GM19372 (cell line): ENCODE measurements around the gene FADS6.

Source experiments
- ATAC-seq: cut with Tn5 transposase; IDR thresholded peaks from one replicate; pipeline ENCODE4 v1.9.1; 2021; ENCODE audit warnings: mild to moderate bottlenecking, low read depth, moderate library complexity; ENCODE audit not compliant: unreplicated experiment

The FADS6 gene

GRCh38 chr17:74892013-74892841 lies 1.2 kb downstream of the FADS6 start:
- ATAC-seq = no peak

DNA sequence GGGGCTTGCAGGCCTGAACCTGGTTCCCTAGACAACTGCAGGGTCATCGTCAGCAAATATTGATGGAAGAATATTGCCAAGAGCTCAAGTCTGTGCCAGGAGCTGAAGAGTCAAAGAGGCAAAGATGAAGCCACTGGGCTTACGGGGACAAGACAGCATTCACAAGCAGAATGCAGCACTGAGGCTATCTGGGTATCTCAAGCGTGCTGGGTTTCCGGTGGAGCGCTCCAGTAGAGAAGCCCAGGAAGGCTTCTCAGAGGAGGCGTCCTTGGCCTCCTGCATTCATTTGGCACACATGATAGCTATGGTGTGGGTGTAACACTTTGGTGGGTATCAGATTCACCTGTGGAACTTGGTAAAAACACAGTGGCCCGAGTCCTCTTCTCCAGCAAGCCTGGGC lies 2.9 kb downstream of the FADS6 start:
- no peak for ATAC-seq

GRCh38 chr17:74888469-74888868 lies 5.0 kb downstream of the FADS6 start:
- ATAC-seq = no peak

DNA sequence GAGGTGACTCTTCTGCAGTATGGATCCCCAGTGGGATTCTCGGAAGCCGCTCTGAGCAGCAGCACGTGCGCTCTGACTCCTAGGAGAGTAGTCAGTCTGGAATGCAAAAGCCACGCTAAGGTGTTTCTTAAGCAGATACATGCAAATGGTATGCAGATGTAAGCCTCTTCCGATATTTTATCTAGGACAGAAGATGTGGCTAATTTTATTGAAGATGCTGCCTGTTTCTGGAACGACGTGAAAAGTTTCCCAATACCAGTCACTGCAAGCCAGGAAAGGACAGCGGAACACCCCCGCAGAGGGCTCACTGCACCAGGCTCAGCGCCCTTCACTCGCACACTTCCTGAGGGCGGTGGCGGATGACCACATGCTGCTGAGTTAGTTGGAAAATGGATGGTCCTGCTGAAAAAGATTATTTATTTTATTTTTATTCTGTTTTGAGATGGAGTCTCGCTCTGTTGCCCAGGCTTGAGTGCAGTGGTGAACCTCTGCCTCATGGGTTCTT lies 10.1 kb downstream of the FADS6 start:
- ATAC-seq = no peak

- no peak for ATAC-seq
These were observed 10.8 kb downstream of the FADS6 start for GRCh38 chr17:74882517-74883240.

- ATAC-seq = no peak
These were observed 12.4 kb downstream of the FADS6 start for GRCh38 chr17:74881073-74881472.

GRCh38 chr17:74879308-74879707 lies 14.1 kb downstream of the FADS6 start:
- ATAC-seq = no peak

- no peak for ATAC-seq
These were observed 14.8 kb downstream of the FADS6 start for GRCh38 chr17:74878658-74879057.

DNA sequence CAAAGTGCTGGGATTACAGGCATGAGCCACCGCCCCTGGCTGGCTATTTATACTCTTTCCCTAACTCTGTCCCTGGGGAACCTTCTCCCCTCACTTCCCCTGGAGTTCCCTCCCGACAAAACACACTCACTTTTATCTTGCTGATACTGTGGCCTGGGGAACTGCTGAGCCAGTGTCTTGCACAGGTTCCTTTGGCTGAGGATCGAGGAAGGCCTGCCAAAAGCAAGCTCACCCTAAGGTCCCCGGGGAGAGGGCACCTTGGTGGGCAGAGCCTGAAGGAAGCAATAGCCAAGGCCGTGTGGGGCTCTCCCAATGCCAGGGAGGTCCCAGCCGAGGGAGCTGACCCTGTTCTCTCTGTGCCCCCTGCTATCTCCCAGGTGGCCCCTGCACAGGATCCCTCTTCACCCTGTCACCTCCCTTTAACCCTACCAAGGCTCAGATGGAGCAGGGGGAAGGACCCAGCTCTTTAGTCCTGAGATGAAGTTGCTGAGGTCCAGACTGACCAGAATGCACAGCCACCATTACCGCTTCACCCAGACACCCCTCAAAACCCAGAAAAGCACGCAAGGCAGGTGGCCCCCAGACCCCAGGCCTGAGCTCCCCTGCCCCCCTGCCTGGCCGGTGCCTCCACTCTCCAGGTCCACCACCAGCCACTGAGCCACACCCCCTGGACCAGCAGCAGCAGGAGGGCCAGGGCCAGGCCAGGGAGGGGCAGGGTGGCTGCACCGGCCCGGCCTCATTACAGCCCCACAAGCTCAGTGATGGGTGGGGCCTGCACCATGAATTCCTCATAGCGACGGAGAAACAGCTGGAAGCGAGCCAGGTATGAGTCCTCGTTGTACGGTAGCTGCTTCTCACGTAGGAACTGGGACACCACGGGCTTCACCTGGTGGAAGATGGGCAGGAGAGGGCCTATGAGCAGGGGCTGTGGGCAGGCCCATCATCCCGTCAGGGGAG lies 15.6 kb downstream of the FADS6 start:
- ATAC-seq = no peak

- ATAC-seq = no peak
These were observed 17.3 kb downstream of the FADS6 start for GRCh38 chr17:74875977-74876593.

- ATAC-seq = no peak
These were observed 18.1 kb downstream of the FADS6 start for GRCh38 chr17:74875155-74875976.

DNA sequence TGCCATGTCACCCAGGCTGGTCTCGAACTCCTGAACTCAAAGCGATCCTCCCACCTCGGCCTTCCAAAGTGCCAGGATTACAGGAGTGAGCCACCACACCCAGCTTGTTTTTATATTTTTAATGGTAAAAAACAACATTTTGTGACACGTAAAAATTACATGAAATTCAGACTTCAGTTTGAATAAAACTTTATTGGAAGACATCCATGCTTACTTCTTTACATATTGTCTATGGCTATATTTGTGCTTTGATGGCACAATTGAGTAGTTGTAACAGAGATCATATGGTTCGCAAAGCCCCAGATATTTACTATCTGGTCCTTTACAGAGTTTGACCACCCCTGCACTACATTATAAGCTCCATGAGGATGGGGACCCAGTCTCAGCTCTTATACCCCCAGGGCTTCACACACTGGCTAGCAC lies 18.8 kb downstream of the FADS6 start:
- no peak for ATAC-seq

- ATAC-seq = no peak
These were observed 19.4 kb downstream of the FADS6 start for GRCh38 chr17:74873874-74874614.

GRCh38 chr17:74873037-74873873 lies 20.2 kb downstream of the FADS6 start:
- peak; percentile 92 for ATAC-seq

- ATAC-seq = no peak
These were observed 21.0 kb downstream of the FADS6 start, which contains the start of gene FDXR for GRCh38 chr17:74872313-74873036. Gene FDXR (minus strand): TSS chr17:74872994. CDS start chr17:74872944, 50 bp downstream.

GRCh38 chr17:74871356-74872076 lies 21.9 kb downstream of the FADS6 start:
- ATAC-seq = no peak
